Spleen (tissue), 11 donors: ENCODE results near the gene NCOA3. TPM values are rescaled to one million over a fixed set of nuclear protein-coding genes. Genes with fewer than 3 reads are reported as not detected.

Source experiments
- DNase-seq: peaks from one replicate; pipeline ENCODE4 v3.0.0-alpha.2; 2020
- H3K27ac ChIP-seq, 8 donors: fragments of 200-600 bp; sonication (generic) in 7 of 8; 1 replicate in 4 of 8; 2 replicates in 4 of 8; pipeline versions ENCODE4 v1.5.0 to v1.8.0; 2016 to 2021; ENCODE audit warnings: inconsistent platforms in 4 of 8, mild to moderate bottlenecking in 4 of 8, moderate library complexity in 1 of 8
- H3K27me3 ChIP-seq, 7 donors: fragments of 200-600 bp; sonication (generic) in 6 of 7; replicated peaks in 1 of 7; 1 replicate in 4 of 7; 2 replicates in 3 of 7; pipeline versions ENCODE4 v1.5.0 to v1.8.0; 2016 to 2021; ENCODE audit warnings: inconsistent platforms in 3 of 7, mild to moderate bottlenecking in 1 of 7
- H3K36me3 ChIP-seq, 6 donors: fragments of 200-600 bp; sonication (generic) in 5 of 6; 1 replicate in 4 of 6; 2 replicates in 2 of 6; pipeline versions ENCODE4 v1.5.0 to v1.8.0; 2016 to 2021; ENCODE audit warnings: inconsistent platforms in 2 of 6
- H3K4me1 ChIP-seq, 6 donors: fragments of 200-600 bp; sonication (generic) in 5 of 6; 1 replicate in 3 of 6; 2 replicates in 3 of 6; pipeline versions ENCODE4 v1.5.0 to v1.8.0; 2016 to 2021; ENCODE audit warnings: inconsistent platforms in 3 of 6
- H3K4me3 ChIP-seq, 8 donors: fragments of 200-600 bp; sonication (generic) in 7 of 8; 1 replicate in 4 of 8; 2 replicates in 4 of 8; pipeline versions ENCODE4 v1.5.0 to v1.8.0; 2016 to 2021; ENCODE audit warnings: inconsistent platforms in 4 of 8, mild to moderate bottlenecking in 4 of 8, moderate library complexity in 2 of 8
- H3K9me3 ChIP-seq, 8 donors: fragments of 200-600 bp; sonication (generic) in 7 of 8; 1 replicate in 4 of 8; 2 replicates in 4 of 8; pipeline versions ENCODE4 v1.5.0 to v1.8.0; 2016 to 2021; ENCODE audit warnings: inconsistent platforms in 4 of 8
- POLR2A ChIP-seq, 3 donors: fragments of 450-650 bp; IDR thresholded peaks; one replicate each; pipeline ENCODE4 v1.5.1; 2017; ENCODE audit warnings: antibody characterized with exemption in 3 of 3, mild to moderate bottlenecking in 1 of 3
- POLR2AphosphoS5 ChIP-seq, 3 donors: sonication (generic); formaldehyde crosslinking; IDR thresholded peaks; one replicate each; pipeline ENCODE4 v1.5.1; 2017; ENCODE audit warnings: antibody characterized with exemption in 3 of 3
- WGBS, 5 donors: extraction: QIAGEN DNeasy Blood & Tissue Kit in 3 of 5; methylation state at CpG; one replicate each; pipeline versions ENCODE4 v1.1.5 to v1.1.7; 2013 to 2018; 5-methylcytosine and 5-hydroxymethylcytosine counted together
- intact Hi-C: fragments of 100-400 bp; cut with DNase I; formaldehyde crosslinking; loops from one replicate; pipeline ENCODE4 v1.15.0; 2023; ENCODE audit warnings: low total_unique reads
- polyA plus RNA-seq, 3 donors: library from polyadenylated mRNA; stranded (reverse); fragments of 200-250 nt; gene quantifications; one replicate each; pipeline ENCODE4 v1.2.1, GENCODE V29; 2013
- total RNA-seq, 7 donors: library from RNA; depleted of rRNA in 3 of 7; stranded (reverse); fragments of >200 nt in 3 of 7; fragmentation: NEBNext Ultra II Directional in 4 of 7; extraction: Animal tissue kit (Norgen Biotek cat#: 25700) in 4 of 7; gene quantifications; one replicate each; pipeline versions ENCODE4 v1.1.0 to v1.2.1, GENCODE V29; 2016 to 2021
- TF ChIP-seq, protein P1 (sequence below), 11 experiments: fragments of 200-600 bp in 7 of 11; fragments of 450-650 bp in 4 of 11; sonication (generic) in 4 of 11; IDR thresholded peaks in 8 of 11; conservative IDR thresholded peaks in 3 of 11; 1 replicate in 7 of 11; 2 replicates in 4 of 11; pipeline versions ENCODE4 v1.4.0 to v1.8.0; 2016 to 2021; ENCODE audit warnings: antibody characterized with exemption in 11 of 11, inconsistent platforms in 4 of 11, mild to moderate bottlenecking in 1 of 11
- donor health status: healthy with polysubstance abuse.
- donor health status: DM: no; HTN: no; CAD: no; lungs with moderate emphysema.
- donor health status: DM: no; HTN: no; CAD: no.
- donor health status: Bipolar disorder and iron deficiency.
- donor health status: healthy.
- donor health status: DM: no; HTN: no; CAD: no.
- donor health status: DM: yes; HTN: yes; CAD: no.

The NCOA3 gene
- total and polyA plus RNA-seq, 10 donors: 12.5 to 93.7 (median 82.2) TPM

DNA sequence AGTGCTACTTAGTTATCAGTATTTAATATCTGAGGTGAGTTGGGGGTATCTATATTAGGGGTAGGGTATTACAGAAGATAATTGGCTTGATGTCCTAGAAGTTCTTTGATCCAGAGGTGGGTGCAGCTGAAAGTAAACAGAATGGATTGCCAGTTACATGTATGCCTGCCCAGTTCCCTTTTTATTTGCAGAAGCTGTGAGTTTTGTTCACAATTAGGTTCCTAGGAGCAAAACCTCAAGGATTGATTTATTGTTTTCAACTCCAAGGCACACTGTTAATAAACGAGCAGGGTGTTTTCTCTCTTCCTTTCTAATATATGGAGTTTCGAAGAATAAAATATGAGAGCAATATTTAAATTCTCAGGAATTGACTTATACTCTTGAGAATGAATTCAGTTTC, 154.6 kb downstream of the NCOA3 start:
- peaks cover 2 to 100% (median 62%) of the 10 kb centered on the region in 6 donors for H3K36me3 ChIP-seq
- no peaks in the 10 kb centered on the region for H3K9me3 ChIP-seq
- H3K4me3 ChIP-seq: no peak overlapping the region
- H3K4me1 ChIP-seq: no peaks in the 10 kb centered on the region
- H3K27me3 ChIP-seq: no peaks in the 10 kb centered on the region
- TF ChIP-seq POLR2AphosphoS5 (IDR thresholded peaks at IDR 0.05): no peak
- no peak for TF ChIP-seq POLR2A (IDR thresholded peaks at IDR 0.05)
- TF ChIP-seq, protein P1, sequence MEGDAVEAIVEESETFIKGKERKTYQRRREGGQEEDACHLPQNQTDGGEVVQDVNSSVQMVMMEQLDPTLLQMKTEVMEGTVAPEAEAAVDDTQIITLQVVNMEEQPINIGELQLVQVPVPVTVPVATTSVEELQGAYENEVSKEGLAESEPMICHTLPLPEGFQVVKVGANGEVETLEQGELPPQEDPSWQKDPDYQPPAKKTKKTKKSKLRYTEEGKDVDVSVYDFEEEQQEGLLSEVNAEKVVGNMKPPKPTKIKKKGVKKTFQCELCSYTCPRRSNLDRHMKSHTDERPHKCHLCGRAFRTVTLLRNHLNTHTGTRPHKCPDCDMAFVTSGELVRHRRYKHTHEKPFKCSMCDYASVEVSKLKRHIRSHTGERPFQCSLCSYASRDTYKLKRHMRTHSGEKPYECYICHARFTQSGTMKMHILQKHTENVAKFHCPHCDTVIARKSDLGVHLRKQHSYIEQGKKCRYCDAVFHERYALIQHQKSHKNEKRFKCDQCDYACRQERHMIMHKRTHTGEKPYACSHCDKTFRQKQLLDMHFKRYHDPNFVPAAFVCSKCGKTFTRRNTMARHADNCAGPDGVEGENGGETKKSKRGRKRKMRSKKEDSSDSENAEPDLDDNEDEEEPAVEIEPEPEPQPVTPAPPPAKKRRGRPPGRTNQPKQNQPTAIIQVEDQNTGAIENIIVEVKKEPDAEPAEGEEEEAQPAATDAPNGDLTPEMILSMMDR (IDR thresholded peaks at IDR 0.05 in 8 of 11, conservative IDR thresholded peaks at IDR 0.05 in 3 of 11): no peak
- WGBS, 5 donors: 43 to 64% (median 56%) methylated on average over 2 of the region's 2 CpGs
- intact Hi-C loops: no loop called here
- no peak for DNase-seq
- no peak overlapping the region for H3K27ac ChIP-seq

DNA sequence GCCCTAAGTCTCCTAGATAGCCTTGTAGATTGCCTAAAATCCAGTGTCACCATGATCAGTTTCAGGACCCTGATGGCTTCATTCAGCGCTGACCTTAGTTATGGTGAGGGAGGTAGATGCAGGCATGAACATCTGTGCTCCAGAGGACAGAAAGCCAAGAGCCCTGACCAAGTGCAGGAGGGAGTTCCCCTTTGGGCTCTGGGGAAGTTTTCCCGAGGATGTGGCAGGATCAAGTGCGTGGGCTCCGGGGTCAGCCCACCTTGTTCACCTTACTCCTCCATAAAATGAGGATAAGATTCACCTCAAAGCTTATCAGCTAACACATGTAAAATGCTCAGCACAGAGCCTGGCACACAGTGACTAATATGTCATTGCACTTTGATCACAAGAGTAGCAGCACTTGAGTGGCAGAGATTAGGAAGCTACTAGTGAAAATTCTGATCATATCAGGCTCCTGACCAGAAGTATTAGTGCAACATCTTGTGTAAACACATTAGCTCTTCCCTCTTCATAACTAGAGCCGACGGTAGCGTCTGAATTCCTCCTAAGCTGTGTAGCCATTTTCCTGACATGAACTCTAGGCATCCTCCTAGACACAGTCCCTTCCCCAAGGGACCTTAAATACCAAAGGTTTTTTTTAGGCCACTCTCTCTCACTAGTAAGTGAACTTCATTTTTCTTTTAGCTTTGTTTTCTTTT, 158.4 kb downstream of the NCOA3 start:
- DNase-seq: no peak
- H3K4me3 ChIP-seq: no peak overlapping the region
- H3K4me1 ChIP-seq: peaks cover 0 to 12% (median 7%) of the 10 kb centered on the region in 6 donors
- WGBS, 5 donors: 77 to 90% (median 80%) methylated on average over 7 of the region's 7 CpGs
- no peaks in the 10 kb centered on the region for H3K27me3 ChIP-seq
- TF ChIP-seq POLR2AphosphoS5 (IDR thresholded peaks at IDR 0.05): peak in 1 of 3 donors; percentile 8
- TF ChIP-seq, protein P1 (IDR thresholded peaks at IDR 0.05 in 8 of 11, conservative IDR thresholded peaks at IDR 0.05 in 3 of 11): no peak
- no peak for TF ChIP-seq POLR2A (IDR thresholded peaks at IDR 0.05)
- H3K27ac ChIP-seq: no peak overlapping the region
- intact Hi-C loops: loop anchor here (5.0 kb wide), 1 partner anchor 962 kb away; no protein-coding TSS in a partner anchor
- H3K9me3 ChIP-seq: no peaks in the 10 kb centered on the region
- peaks cover 0 to 83% (median 33%) of the 10 kb centered on the region in 6 donors for H3K36me3 ChIP-seq

DNA sequence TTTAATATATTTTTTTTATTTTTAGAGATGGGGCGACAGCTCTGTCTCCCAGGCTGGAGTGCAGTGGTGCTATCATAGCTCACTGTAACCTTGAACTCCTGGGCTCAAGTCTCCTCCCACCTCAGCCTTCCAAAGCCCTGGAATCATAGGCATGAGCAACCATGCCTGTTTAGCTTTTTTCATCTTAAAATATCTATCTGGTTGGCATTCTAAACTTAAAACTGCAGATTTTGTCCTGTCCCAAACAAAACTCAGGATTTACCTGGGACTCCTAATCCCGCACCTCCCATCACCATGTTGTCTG, 158.9 kb downstream of the NCOA3 start:
- DNase-seq: no peak
- Histone ChIP-seq H3K27me3 (no peaks in the 10 kb centered on the region), H3K27ac (no peak overlapping the region), H3K4me1 (peaks cover 0 to 12% (median 7%) of the 10 kb centered on the region in 6 donors), H3K36me3 (peaks cover 0 to 78% (median 28%) of the 10 kb centered on the region in 6 donors), H3K4me3 (no peak overlapping the region), H3K9me3 (no peaks in the 10 kb centered on the region)
- intact Hi-C loops: loop anchor here (5.0 kb wide), 1 partner anchor 962 kb away; no protein-coding TSS in a partner anchor
- TF ChIP-seq POLR2AphosphoS5 (IDR thresholded peaks at IDR 0.05) (no peak), POLR2A (IDR thresholded peaks at IDR 0.05) (no peak)
- TF ChIP-seq, protein P1 (IDR thresholded peaks at IDR 0.05 in 8 of 11, conservative IDR thresholded peaks at IDR 0.05 in 3 of 11): no peak
- WGBS, 5 donors: 79 to 95% (median 90%) methylated on average over 2 of the region's 2 CpGs

DNA sequence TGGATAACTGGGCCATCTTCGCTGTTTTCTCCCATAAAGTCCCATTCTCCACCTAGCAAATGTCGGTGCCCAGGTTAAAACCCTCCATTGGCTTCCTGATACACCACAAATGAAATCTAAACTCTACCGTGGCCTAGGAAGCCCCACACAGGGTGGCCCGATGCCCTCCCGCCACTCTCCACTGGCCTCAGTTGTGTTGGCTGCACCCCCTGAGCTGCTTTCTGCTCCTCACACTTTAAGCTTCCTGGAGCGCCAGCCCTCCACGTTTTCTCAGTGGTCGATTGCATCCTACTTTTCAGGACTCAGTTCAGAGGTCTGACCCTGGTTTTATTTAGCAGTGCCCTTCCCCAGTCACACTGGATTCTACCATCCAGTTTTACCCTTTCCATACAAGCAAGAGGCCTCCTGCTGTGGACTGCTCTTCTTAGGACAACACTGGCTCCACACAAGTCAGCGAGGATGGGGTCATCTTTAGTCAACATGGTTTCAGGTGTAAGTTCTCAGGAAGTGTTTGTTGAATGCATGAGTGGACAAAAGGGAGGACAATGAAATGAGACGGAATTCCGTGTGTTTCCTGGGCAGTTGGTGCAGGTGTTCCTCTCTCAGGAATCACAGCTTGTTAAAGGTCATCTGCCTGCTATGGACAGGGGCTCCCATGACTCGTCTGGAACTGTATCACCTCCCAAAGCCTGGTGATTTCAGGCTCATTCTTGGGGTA, 159.5 kb downstream of the NCOA3 start:
- peaks cover 0 to 72% (median 25%) of the 10 kb centered on the region in 6 donors for H3K36me3 ChIP-seq
- no peaks in the 10 kb centered on the region for H3K9me3 ChIP-seq
- intact Hi-C loops: loop anchor here (5.0 kb wide), 1 partner anchor 961 kb away; no protein-coding TSS in a partner anchor
- H3K27me3 ChIP-seq: no peaks in the 10 kb centered on the region
- no peak overlapping the region for H3K27ac ChIP-seq
- DNase-seq: no peak
- WGBS, 5 donors: 84 to 91% (median 88%) methylated on average over 12 of the region's 12 CpGs
- peaks cover 0 to 12% (median 7%) of the 10 kb centered on the region in 6 donors for H3K4me1 ChIP-seq
- no peak overlapping the region for H3K4me3 ChIP-seq
- TF ChIP-seq POLR2AphosphoS5 (IDR thresholded peaks at IDR 0.05) (no peak), POLR2A (IDR thresholded peaks at IDR 0.05) (no peak)
- TF ChIP-seq, protein P1 (IDR thresholded peaks at IDR 0.05 in 8 of 11, conservative IDR thresholded peaks at IDR 0.05 in 3 of 11): no peak
